Measurements from ENCODE around the gene VPS16. TPM values are rescaled to one million over a fixed set of nuclear protein-coding genes. Genes with fewer than 3 reads are reported as not detected.
"Not testable (repeated sequence)": the region's sequence is repeated elsewhere in the genome, so short reads cannot be mapped to it uniquely, and the experiment has no call there.

Gene VPS16
- total RNA-seq, 1 experiment from 2014 or later: 48.1 TPM

- DNase-seq (ENCODE audit: low spot score): no peak
Measured at GRCh38 chr20:2869381-2869780, 28.8 kb downstream of the VPS16 start.

- no peak for DNase-seq (ENCODE audit: low spot score)
Measured at GRCh38 chr20:2871111-2871465, 30.5 kb downstream of the VPS16 start.

- DNase-seq (ENCODE audit: low spot score): no peak
Measured at GRCh38 chr20:2871661-2872458, 31.3 kb downstream of the VPS16 start.

- DNase-seq (ENCODE audit: low spot score): no peak
Measured at GRCh38 chr20:2872459-2873009, 32.0 kb downstream of the VPS16 start.

GRCh38 chr20:2873010-2873746 is 32.6 kb downstream of the VPS16 start, which contains the start of gene PTPRA:
Gene PTPRA (plus strand): TSS chr20:2873481. CDS start chr20:2964278, 90,797 bp downstream.
- peak; percentile 82 for DNase-seq (ENCODE audit: low spot score)

- DNase-seq (ENCODE audit: low spot score): peak; percentile 20
Measured at GRCh38 chr20:2873747-2874041, 33.1 kb downstream of the VPS16 start.

GRCh38 chr20:2874456-2874855 is 33.9 kb downstream of the VPS16 start:
- DNase-seq (ENCODE audit: low spot score): peak; percentile 13

- no peak for DNase-seq (ENCODE audit: low spot score)
Measured at GRCh38 chr20:2875690-2876203, 35.2 kb downstream of the VPS16 start.

GRCh38 chr20:2878515-2878914 is 38.0 kb downstream of the VPS16 start:
- no peak for DNase-seq (ENCODE audit: low spot score)

GRCh38 chr20:2879146-2879545 is 38.6 kb downstream of the VPS16 start:
- DNase-seq (ENCODE audit: low spot score): peak; percentile 55

GRCh38 chr20:2880650-2881049 is 40.1 kb downstream of the VPS16 start:
- DNase-seq (ENCODE audit: low spot score): no peak

GRCh38 chr20:2883726-2884637 is 43.4 kb downstream of the VPS16 start:
- no peak for DNase-seq (ENCODE audit: low spot score)

- no peak for DNase-seq (ENCODE audit: low spot score)
Measured at GRCh38 chr20:2887715-2888114, 47.2 kb downstream of the VPS16 start.

- DNase-seq (ENCODE audit: low spot score): no peak
Measured at GRCh38 chr20:2888224-2888955, 47.8 kb downstream of the VPS16 start.

- no peak for DNase-seq (ENCODE audit: low spot score)
Measured at GRCh38 chr20:2889209-2889608, 48.7 kb downstream of the VPS16 start.

- DNase-seq (ENCODE audit: low spot score): no peak
Measured at GRCh38 chr20:2889797-2890196, 49.3 kb downstream of the VPS16 start.

GRCh38 chr20:2890742-2891141 is 50.2 kb downstream of the VPS16 start:
- DNase-seq (ENCODE audit: low spot score): peak; percentile 74

- no peak for DNase-seq (ENCODE audit: low spot score)
Measured at GRCh38 chr20:2891343-2891742, 50.8 kb downstream of the VPS16 start.

GRCh38 chr20:2892376-2892775 is 51.8 kb downstream of the VPS16 start:
- DNase-seq (ENCODE audit: low spot score): no peak

- DNase-seq (ENCODE audit: low spot score): no peak
Measured at GRCh38 chr20:2894221-2894620, 53.7 kb downstream of the VPS16 start.

GRCh38 chr20:2895154-2895553 is 54.6 kb downstream of the VPS16 start:
- DNase-seq (ENCODE audit: low spot score): not testable (repeated sequence)
